Lower leg skin (tissue), 4 donors: Measurements from ENCODE around the gene CERS4. TPM values are rescaled to one million over a fixed set of nuclear protein-coding genes. Genes with fewer than 3 reads are reported as not detected.
"Not testable (repeated sequence)": the region's sequence is repeated elsewhere in the genome, so short reads cannot be mapped to it uniquely, and the experiment has no call there.

Source experiments
- DNase-seq, 2 donors: peaks; one replicate each; pipeline ENCODE4 v3.0.0-alpha.2; 2019; ENCODE audit warnings: low spot score in 2 of 2
- H3K4me3 ChIP-seq: fragments of 200-600 bp; sonication (generic); 2 replicates; pipeline ENCODE4 v1.5.1; 2017; ENCODE audit warnings: mild to moderate bottlenecking, low read depth; ENCODE audit not compliant: poor library complexity, severe bottlenecking
- POLR2A ChIP-seq, 2 donors: fragments of 450-650 bp; IDR thresholded peaks; one replicate each; pipeline ENCODE4 v1.6.1; 2016 to 2017; ENCODE audit warnings: antibody characterized with exemption in 2 of 2, mild to moderate bottlenecking in 1 of 2, moderate library complexity in 1 of 2
- WGBS, 2 donors: methylation state at CpG; one replicate each; pipeline ENCODE4 v1.1.5; 2018; 5-methylcytosine and 5-hydroxymethylcytosine counted together
- intact Hi-C: fragments of 100-400 bp; cut with DNase I; formaldehyde crosslinking; loops from one replicate; pipeline ENCODE4 v1.15.0; 2023; ENCODE audit warnings: low total_unique reads
- total RNA-seq, 4 donors: library from RNA; depleted of rRNA; stranded (reverse); fragments of >200 nt; gene quantifications; one replicate each; pipeline ENCODE4 v1.1.0, GENCODE V29; 2016
- TF ChIP-seq, protein P1 (sequence below), 3 donors: fragments of 450-650 bp; IDR thresholded peaks; one replicate each; pipeline ENCODE4 v1.5.1; 2016; ENCODE audit warnings: antibody characterized with exemption in 3 of 3, mild to moderate bottlenecking in 3 of 3, moderate library complexity in 2 of 3

The CERS4 gene
- total RNA-seq, 4 donors from 2014 or later, result 104 to 106 (median 105) TPM

DNA sequence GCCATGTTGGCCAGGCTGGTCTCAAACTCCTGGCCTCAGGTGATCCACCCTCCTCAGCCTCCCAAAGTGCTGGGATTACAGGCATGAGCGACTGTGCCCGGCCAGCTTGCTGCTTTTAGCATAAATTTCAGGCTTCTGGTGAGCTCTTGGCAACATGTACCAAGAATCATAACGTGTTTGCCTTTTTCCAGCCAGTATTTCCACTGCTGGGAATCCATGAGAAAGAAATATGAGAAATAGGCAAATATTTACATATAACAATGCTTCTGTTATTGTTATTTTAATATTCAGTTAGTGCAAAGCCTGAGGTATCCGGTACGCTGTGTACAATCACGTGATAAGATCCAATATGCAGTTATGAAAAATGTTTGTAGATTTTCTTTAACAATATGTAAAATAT lies 29.2 kb upstream of the CERS4 start:
- DNase-seq, result no peak
- intact Hi-C loops, result no loop called here
- WGBS, 2 donors, result 74 to 83% methylated on average over 6 of the region's 6 CpGs

DNA sequence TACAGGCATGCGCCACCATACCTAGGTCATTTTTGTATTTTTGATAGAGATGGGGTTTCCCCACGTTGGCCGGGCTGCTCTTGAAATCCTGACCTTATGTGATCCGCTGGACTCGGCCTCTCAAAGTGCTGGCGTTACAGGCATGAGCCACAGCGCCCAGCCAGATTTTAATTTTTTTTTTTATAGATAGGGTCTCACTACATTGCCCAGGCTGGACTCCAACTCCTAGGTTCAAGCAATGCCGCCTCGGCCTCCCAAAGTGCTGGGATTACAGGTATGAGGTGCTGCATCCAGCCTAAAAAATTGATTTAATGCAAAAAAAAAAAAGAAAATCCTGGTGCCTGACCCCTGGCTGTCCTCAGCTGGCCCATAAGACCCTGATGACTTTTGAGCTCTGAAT lies 24.9 kb upstream of the CERS4 start:
- TF ChIP-seq POLR2A (IDR thresholded peaks at IDR 0.05), result no peak
- TF ChIP-seq, protein P1, sequence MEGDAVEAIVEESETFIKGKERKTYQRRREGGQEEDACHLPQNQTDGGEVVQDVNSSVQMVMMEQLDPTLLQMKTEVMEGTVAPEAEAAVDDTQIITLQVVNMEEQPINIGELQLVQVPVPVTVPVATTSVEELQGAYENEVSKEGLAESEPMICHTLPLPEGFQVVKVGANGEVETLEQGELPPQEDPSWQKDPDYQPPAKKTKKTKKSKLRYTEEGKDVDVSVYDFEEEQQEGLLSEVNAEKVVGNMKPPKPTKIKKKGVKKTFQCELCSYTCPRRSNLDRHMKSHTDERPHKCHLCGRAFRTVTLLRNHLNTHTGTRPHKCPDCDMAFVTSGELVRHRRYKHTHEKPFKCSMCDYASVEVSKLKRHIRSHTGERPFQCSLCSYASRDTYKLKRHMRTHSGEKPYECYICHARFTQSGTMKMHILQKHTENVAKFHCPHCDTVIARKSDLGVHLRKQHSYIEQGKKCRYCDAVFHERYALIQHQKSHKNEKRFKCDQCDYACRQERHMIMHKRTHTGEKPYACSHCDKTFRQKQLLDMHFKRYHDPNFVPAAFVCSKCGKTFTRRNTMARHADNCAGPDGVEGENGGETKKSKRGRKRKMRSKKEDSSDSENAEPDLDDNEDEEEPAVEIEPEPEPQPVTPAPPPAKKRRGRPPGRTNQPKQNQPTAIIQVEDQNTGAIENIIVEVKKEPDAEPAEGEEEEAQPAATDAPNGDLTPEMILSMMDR (IDR thresholded peaks at IDR 0.05), result no peak
- 92 to 95% methylated on average over 9 of the region's 9 CpGs for WGBS, 2 donors
- H3K4me3 ChIP-seq, result no peak overlapping the region
- DNase-seq, result no peak
- intact Hi-C loops, result no loop called here

More for the DNA sequence above, 29.2 kb upstream of the CERS4 start:
- no peak overlapping the region for H3K4me3 ChIP-seq
- TF ChIP-seq, protein P1 (IDR thresholded peaks at IDR 0.05), result no peak
- TF ChIP-seq POLR2A (IDR thresholded peaks at IDR 0.05), result no peak

DNA sequence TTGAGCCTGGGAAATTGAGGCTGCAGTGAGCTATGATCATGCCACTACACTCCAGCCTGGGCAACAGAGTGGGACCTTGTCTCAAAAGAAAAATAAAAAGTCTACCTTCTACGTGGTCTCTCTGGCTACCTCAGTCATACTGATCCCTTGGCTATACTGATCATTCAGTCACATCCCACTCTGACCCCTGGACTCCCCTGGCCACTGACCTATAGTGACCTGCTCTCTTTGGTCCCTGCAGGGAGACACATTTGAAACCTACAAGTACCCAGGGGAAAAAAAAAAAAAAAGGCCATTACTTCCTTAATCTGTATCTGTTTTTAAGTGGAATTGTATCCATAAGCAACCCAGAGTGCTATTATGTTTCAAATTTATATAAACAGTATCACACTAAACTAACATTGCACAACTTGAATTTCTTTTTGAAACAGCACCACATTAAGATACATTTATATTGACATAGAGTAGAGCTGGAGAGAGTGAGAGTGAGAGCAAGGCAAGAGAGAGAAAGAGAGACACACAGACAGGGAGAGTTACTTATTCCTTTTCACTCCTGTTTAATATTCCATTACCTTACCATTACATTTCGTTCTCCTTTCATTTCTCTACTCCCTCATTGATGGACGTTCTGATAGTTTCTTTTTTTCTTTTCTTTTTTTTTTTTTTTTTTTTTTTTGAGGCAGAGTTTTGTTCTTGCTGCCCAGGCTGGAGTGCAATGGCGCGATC lies 23.7 kb upstream of the CERS4 start:
- intact Hi-C loops, result no loop called here
- TF ChIP-seq, protein P1 (IDR thresholded peaks at IDR 0.05), result no peak
- no peak for TF ChIP-seq POLR2A (IDR thresholded peaks at IDR 0.05)
- H3K4me3 ChIP-seq, result no peak overlapping the region
- WGBS, 2 donors, result 80 to 81% methylated on average over 5 of the region's 5 CpGs
- DNase-seq, result no peak

DNA sequence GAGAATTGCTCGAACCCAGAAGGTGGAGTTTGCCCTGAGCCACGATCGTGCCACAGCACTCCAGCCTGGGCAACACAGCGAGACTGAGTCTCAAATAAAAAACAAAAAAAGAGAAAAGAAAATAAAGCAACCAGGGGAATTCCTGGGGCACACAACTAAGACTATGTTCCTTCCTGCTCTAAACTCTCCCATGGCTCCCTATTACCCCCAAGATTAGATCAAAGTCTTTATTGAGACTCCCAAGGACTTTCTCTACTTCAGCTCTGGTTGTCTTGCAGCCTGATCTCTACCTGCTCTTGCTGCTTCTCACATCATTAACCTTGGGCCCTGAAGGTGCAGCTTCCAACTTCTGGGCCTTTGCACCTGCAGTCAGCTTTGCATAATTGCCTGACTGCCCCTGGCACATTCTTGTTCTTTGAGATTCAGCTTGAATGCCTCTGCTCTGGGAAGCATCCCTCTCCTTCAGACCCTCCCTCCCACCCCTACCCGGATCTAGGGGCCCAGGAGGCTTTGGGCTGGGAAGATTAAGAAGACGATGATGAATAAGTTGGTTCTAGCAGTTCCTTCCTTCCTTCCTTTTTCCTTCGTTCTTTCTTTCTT lies 16.8 kb upstream of the CERS4 start:
- intact Hi-C loops, result no loop called here
- 72 to 73% methylated on average over 7 of the region's 7 CpGs for WGBS, 2 donors
- no peak overlapping the region for H3K4me3 ChIP-seq
- TF ChIP-seq, protein P1 (IDR thresholded peaks at IDR 0.05), result no peak
- TF ChIP-seq POLR2A (IDR thresholded peaks at IDR 0.05), result no peak
- DNase-seq, result no peak

DNA sequence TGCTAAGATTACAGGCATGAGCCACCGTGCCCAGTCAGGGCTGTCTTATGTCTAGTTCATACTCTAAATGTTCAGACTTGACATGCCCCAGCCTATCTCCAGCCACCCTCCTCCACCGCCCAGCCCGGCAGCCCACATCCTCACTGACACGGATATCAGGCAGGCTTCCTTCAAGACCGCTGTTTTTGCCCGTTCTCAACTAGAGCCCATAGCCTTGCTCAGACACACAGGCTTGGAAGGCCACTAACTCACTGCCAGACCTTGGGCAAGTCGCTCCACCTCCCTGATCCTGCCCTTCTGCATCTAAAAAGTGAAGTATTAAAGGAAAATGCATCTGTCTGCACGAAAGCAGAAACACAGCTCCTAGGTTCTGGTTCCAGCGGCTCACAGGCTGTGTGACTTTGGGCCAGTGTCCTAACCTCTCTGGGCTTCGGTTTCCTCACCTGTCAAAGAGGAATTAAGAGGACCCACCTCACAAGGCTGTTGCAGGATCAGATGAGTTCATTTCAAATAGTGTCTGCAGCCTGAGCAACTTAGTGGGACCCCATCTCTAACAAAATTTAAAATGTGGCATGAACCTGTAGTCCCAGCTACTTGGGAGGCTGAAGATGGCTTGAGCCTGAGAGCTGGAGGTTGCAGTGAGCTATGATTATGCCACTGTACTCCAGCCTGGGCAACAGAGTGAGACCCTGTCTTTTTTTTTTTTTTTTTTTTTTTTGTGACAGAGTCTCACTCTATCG lies 14.5 kb upstream of the CERS4 start:
- peak in 1 of 2 donors; percentile 88 for DNase-seq
- H3K4me3 ChIP-seq, result no peak overlapping the region
- intact Hi-C loops, result no loop called here
- no peak for TF ChIP-seq POLR2A (IDR thresholded peaks at IDR 0.05)
- WGBS, 2 donors, result 46 to 50% methylated on average over 10 to 11 of the region's 11 CpGs

DNA sequence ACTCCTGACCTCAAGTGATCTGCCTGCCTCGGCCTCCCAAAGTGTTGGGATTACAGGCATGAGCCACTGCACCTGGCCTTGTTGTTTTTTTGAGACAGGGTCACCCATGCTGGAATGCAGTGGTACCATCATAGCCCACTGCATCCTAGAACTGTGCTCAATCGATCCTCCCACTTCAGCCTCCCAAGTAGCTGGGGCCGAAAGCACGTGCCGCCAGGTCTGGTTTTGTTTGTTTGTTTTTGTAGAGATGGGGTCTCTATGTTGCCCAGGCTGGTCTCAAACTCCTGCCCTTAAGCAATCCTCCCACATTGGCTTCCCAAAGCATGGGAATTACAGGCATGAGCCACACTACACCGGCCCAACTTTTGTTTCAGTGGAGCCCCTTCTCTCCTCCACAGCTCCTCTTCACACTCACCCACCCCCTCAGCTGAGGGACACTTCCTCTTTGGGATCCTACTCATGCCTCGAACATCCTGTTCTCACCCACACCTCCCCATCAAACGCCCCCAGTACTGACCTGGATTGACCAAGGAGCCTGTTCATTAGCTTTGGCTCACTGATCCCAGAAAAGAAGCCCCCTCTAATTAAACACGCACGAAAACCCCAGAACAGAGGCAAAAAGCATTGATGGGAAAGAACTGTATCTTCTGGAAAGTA lies 12.8 kb upstream of the CERS4 start:
- intact Hi-C loops, result no loop called here
- TF ChIP-seq POLR2A (IDR thresholded peaks at IDR 0.05), result no peak
- WGBS, 2 donors, result 60 to 63% methylated on average over 10 of the region's 10 CpGs
- H3K4me3 ChIP-seq, result no peak overlapping the region
- DNase-seq, result no peak

DNA sequence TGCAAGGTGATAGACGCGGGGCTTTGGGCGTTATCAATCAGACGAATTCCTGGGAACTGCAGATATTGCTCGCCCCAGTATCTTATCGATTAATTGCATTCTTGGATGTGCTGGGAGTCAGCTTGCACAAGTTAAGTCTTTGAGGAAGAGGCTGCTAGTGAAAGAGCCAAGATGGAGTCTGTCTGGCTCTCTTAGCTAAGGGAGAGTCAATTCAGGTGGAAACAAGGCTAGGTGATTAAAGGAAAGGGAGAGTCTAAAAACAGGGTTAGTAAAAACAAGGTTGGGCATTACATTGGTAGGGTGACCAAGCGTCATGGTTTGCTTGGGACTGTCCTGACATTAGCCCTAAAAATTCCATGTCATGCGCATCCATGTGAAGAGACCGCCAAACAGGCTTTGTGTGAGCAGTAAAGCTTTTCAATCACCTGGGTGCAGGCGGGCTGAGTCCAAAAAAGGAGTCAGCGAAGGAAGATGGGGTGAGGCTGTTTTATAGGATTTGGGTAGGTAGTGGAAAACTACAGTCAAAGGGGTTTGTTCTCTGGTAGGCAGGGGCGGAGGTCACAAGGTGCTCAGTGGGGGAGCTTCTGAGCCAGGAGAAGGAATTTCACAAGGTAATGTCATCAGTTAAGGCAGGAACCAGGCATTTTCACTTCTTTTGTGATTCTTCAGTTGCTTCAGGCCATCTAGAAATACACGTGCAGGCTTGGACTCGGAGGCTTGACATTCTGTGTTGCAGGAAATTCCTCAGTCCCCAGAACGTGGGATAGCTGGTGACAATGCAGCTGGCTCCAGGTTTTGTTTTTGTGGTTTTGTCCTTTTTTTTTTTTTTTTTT lies 5.7 kb upstream of the CERS4 start:
- WGBS, 2 donors, result 51 to 59% methylated on average over 15 of the region's 15 CpGs
- intact Hi-C loops, H3K4me3 ChIP-seq, DNase-seq: not testable (repeated sequence)
